ENCODE measurements around the gene THADA. TPM values are rescaled to one million over a fixed set of nuclear protein-coding genes. Genes with fewer than 3 reads are reported as not detected.
A peak's percentile ranks its signal among the peaks of the same experiment; 100 is the strongest.

The THADA gene
- total and polyA plus RNA-seq, 8 donors: 32.9 to 42.7 (median 37.2) TPM

- H3K27ac ChIP-seq: no peak overlapping the region
- H3K4me1 ChIP-seq: peaks cover 36 to 76% of the 10 kb centered on the region in 2 donors
Measured at GRCh38 chr2:43216629-43217028, 379.2 kb downstream of the THADA start.

GRCh38 chr2:43215673-43216255, 380.1 kb downstream of the THADA start:
- TF ChIP-seq CTCF (IDR thresholded peaks at IDR 0.05): no peak
- Histone ChIP-seq H3K36me3 (no peaks in the 10 kb centered on the region), H3K9me3 (no peaks in the 10 kb centered on the region), H3K27ac (no peak overlapping the region), H3K4me1 (peaks cover 27 to 76% of the 10 kb centered on the region in 2 donors), H3K4me3 (no peak overlapping the region), H3K27me3 (no peaks in the 10 kb centered on the region)
- intact Hi-C loops (cut with DNase I): no loop called here
- no peak for DNase-seq
- ATAC-seq: no peak

More at GRCh38 chr2:43216629-43217028, 379.2 kb downstream of the THADA start:
- H3K9me3 ChIP-seq: no peaks in the 10 kb centered on the region
- no peak for TF ChIP-seq CTCF (IDR thresholded peaks at IDR 0.05)
- DNase-seq (no peak), ATAC-seq (no peak)
- no peaks in the 10 kb centered on the region for H3K27me3 ChIP-seq
- intact Hi-C loops (cut with DNase I): no loop called here
- no peak overlapping the region for H3K4me3 ChIP-seq
- no peaks in the 10 kb centered on the region for H3K36me3 ChIP-seq

- intact Hi-C loops (cut with DNase I): no loop called here
- no peak for TF ChIP-seq CTCF (IDR thresholded peaks at IDR 0.05)
- ATAC-seq (no peak), DNase-seq (no peak)
- no peaks in the 10 kb centered on the region for H3K27me3 ChIP-seq
- H3K36me3 ChIP-seq: no peaks in the 10 kb centered on the region
- H3K4me1 ChIP-seq: peaks cover 18 to 76% of the 10 kb centered on the region in 2 donors
- no peaks in the 10 kb centered on the region for H3K9me3 ChIP-seq
- H3K27ac ChIP-seq: no peak overlapping the region
- H3K4me3 ChIP-seq: no peak overlapping the region
Measured at GRCh38 chr2:43214253-43214652, 381.6 kb downstream of the THADA start.

- H3K36me3 ChIP-seq: no peaks in the 10 kb centered on the region
- ATAC-seq (peak; percentile 58), DNase-seq (peak in 2 of 4 donors; percentile 76 to 82)
- H3K9me3 ChIP-seq: no peaks in the 10 kb centered on the region
- H3K27me3 ChIP-seq: no peaks in the 10 kb centered on the region
- no peak for TF ChIP-seq CTCF (IDR thresholded peaks at IDR 0.05)
- intact Hi-C loops (cut with DNase I): no loop called here
- no peak overlapping the region for H3K4me3 ChIP-seq
- H3K4me1 ChIP-seq: peaks cover 7 to 67% of the 10 kb centered on the region in 2 donors
- peak overlapping the region; percentile 36 to 72 for H3K27ac ChIP-seq
Measured at GRCh38 chr2:43212931-43213330, 382.9 kb downstream of the THADA start.

- H3K27ac ChIP-seq: peak overlapping the region; percentile 36 to 72
- no peaks in the 10 kb centered on the region for H3K27me3 ChIP-seq
- ATAC-seq (peak; percentile 5), DNase-seq (peak in 1 of 4 donors; percentile 71)
- no peaks in the 10 kb centered on the region for H3K9me3 ChIP-seq
- TF ChIP-seq CTCF (IDR thresholded peaks at IDR 0.05): no peak
- H3K4me3 ChIP-seq: no peak overlapping the region
- intact Hi-C loops (cut with DNase I): no loop called here
- peaks cover 5 to 64% of the 10 kb centered on the region in 2 donors for H3K4me1 ChIP-seq
- no peaks in the 10 kb centered on the region for H3K36me3 ChIP-seq
Measured at GRCh38 chr2:43212216-43212835, 383.5 kb downstream of the THADA start.
